ENCODE results near the gene ISG20L2.
"Not testable (repeated sequence)": the region's sequence is repeated elsewhere in the genome, so short reads cannot be mapped to it uniquely, and the experiment has no call there.

ISG20L2 gene

GRCh38 chr1:156728599-156729462, at the start of gene ISG20L2:
Gene ISG20L2 (minus strand): TSS chr1:156728766. CDS start chr1:156727652, 1,114 bp downstream.
- peak; percentile 95 for DNase-seq

DNA sequence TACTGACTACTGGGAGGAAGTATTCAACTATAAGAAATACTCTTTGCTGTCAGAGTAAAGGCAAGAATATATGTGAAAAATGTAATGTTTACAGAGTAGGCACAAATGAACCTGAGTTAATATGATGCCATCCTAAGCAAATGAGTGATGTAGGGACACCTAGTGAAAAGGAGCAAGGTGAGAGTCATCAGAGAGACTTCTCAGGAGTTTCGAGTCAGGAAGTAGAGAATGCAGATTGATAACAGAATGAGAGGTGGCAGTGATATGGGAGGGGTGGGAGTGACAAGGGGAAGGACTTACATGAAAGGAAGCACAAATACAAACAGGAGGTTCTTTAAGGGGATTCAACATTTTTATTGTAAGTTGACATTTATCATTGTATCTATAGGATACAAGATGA, 49.0 kb upstream of the ISG20L2 start:
- DNase-seq, result no peak

GRCh38 chr1:156776942-156777341, 48.4 kb upstream of the ISG20L2 start:
- DNase-seq, result no peak

DNA sequence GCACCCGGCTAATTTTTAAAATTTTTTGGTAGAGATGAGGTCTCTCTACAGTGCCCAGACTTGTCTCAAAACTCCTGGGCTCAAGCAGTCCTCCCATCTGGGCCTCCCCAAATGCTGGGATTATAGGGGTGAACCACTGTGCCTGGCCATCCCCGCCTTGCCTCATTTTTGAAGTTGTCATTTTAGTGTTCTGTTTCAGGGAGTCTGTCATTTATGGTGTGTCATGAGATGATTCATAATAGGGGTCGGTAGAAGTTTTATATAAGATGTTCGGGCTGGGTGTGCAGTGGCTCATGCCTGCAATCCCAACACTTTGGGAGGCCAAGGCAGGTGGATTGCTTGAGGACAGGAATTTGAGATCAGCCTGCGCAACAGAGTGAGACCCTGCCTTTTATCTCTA, 47.2 kb upstream of the ISG20L2 start:
- DNase-seq, result no peak

DNA sequence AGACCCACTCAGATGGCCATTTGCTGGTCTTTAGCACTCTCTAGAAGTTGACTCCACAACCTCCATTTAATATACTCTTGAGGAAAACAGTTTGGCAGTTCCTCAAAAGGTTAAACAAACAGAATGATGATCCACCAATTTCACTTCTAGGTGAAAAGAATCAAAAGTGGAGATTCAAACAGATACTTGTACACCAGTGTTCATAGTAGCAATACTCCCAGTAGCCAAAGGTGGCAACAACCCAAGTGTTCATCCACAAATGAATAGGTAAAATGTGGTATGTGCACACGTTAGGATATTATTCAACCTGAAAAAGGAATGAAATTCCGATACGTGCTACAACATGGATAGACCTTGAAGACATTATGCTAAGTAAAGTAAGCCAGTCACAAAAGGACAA, 45.0 kb upstream of the ISG20L2 start:
- DNase-seq, result no peak

- DNase-seq, result no peak
Measured at GRCh38 chr1:156772728-156773497, 44.3 kb upstream of the ISG20L2 start.

DNA sequence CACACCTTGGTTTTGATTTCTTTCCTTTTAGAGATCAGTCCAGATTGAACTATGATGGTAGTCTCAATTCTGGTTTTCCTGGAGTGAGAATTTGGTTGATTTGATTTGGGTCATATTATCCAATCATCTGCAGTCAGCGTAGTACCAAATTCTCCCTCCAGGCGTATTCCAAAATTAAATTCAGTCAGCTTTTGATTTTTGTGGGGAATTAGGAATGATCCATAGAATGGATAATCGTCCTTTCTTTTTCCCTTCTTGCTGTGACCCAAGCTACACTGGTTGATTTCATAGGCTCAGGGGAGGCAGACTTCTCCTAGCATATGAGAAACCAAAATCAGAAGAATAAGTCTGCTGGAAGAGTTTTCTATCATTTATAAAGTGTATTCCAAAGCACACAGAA, 43.7 kb upstream of the ISG20L2 start:
- DNase-seq, result no peak

GRCh38 chr1:156768610-156769295, 40.2 kb upstream of the ISG20L2 start:
- no peak for DNase-seq

DNA sequence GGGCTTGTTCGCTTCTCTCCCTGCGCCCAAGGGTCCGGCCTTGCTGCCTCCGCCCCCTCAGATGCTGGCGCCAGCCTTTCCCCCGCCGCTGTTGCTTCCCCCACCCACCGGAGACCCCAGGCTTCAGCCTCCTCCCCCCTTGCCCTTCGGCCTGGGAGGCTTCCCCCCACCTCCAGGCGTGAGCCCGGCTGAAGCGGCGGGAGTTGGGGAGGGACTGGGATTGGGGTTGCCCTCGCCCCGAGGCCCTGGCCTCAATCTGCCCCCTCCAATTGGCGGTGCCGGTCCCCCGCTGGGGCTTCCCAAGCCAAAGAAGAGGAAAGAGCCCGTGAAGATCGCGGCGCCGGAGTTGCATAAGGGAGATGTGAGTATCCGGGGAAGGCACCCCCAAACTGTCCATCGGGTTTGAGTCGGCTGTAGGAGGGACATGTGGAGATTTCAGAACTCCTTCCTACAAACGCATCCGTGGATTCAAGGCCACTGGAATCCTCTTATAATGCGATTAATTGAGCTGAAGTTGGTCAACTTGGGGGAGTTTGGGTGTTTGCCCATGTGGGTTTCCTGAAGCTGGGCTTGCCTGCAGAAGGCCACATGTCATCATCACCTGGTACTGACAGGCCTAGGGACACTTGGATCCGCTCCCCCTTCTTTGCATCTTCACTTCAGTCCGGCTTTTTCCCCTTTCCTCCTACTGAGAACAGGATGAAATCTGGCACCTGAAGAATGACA, 39.5 kb upstream of the ISG20L2 start:
- peak; percentile 71 for DNase-seq

GRCh38 chr1:156767101-156767878, 38.7 kb upstream of the ISG20L2 start, which contains the start of gene PRCC:
Gene PRCC (plus strand): TSS chr1:156767535. CDS start chr1:156767772, 237 bp downstream.
- peak; percentile 93 for DNase-seq

DNA sequence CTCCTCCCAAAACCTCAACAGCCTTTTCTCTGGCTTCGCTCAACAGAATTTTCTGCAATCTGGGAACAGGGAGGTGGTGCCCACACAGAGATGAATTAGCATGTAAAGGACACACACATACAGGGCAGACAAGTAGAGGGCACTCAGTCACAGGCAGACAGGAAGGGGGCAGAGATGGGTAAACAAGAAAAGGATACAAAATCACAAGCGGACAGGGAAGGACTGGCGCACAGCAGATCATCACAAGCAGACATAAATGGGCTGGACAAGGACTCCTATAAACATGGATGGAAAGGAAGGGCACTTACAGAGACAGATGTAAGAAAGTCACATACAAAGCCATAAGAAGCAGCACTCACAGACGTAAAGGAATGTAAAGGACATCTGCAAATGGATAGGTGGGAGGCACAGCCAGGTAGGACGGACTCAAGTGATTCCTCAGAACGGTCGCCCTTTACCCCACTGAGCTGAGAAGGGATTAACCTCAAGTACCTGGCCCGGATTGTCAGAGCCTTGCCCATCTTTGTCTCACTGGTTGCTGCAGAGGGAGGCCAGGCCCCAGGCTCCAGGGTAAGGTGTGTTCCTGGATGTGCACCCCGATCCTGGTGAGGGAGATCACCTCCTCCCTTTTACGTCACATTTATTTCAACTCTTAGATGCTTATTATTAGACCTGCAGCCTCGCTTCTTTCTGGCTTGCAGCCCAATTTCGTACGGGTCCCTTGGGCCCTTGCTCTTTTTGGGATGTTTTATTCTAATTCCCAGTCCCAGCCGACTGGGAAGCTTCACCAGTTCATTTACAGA, 37.9 kb upstream of the ISG20L2 start:
- no peak for DNase-seq

- no peak for DNase-seq
Measured at GRCh38 chr1:156765666-156766065, 37.1 kb upstream of the ISG20L2 start.

DNA sequence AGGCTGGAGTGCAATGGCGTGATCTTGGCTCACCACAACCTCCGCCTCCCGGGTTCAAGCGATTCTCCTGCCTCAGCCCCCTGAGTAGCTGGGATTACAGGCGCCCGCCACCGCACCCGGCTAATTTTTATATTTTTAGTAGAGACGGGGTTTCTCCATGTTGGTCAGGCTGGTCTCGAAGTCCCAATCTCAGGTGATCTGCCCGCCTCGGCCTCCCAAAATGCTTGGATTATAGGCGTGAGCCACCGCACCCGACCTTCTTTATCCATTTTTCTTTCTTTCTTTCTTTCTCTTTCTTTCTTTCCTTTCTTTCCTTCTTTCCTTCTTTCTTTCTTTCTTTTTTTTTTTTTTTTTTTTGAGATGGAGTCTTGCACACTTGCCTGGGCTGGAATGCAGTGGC, 36.6 kb upstream of the ISG20L2 start:
- not testable (repeated sequence) for DNase-seq

- DNase-seq, result no peak
Measured at GRCh38 chr1:156760796-156761104, 32.2 kb upstream of the ISG20L2 start.

- DNase-seq, result no peak
Measured at GRCh38 chr1:156760092-156760795, 31.7 kb upstream of the ISG20L2 start.

GRCh38 chr1:156757572-156758253, 29.1 kb upstream of the ISG20L2 start:
- not testable (repeated sequence) for DNase-seq

DNA sequence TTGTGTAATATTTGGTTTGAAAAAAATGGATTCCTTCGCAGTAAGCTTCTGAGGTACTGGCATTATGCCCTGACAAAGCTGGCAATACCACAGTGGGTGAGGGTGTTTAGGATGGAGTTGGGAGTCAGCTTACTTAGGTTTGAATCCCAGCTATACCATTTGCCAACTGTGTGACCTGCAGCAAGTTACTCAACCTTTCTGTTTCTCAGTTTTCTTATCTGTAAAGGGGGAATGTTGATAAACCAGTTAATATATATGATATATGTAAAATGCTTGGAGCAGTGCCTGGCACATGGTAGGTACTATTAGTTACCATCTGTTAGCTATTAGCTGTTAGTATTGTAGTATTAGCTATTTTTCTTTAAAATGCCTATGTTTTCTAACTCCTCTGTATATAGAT, 27.8 kb upstream of the ISG20L2 start:
- no peak for DNase-seq

- DNase-seq, result no peak
Measured at GRCh38 chr1:156755527-156755950, 27.0 kb upstream of the ISG20L2 start.

- DNase-seq, result no peak
Measured at GRCh38 chr1:156754219-156754618, 25.7 kb upstream of the ISG20L2 start.
